GM12891 (cell line): ENCODE data around the gene GLTP. TPM values are rescaled to one million over a fixed set of nuclear protein-coding genes. Genes with fewer than 3 reads are reported as not detected.
"Not testable (repeated sequence)": the region's sequence is repeated elsewhere in the genome, so short reads cannot be mapped to it uniquely, and the experiment has no call there.

Experiments
- DNase-seq: peaks from one replicate; pipeline ENCODE4 v3.0.0; 2011; ENCODE audit warnings: low spot score; ENCODE audit not compliant: insufficient read length
- FAIRE-seq: peaks from 2 replicates; lab custom pipeline; 2011; peaks lifted over from hg19 to GRCh38; lab: Jason Lieb, UNC
- PAX5 ChIP-seq: IDR thresholded peaks from 2 replicates; pipeline ENCODE4 v1.6.1; 2011; ENCODE audit warnings: low read length, moderate library complexity, mild to moderate bottlenecking; ENCODE audit not compliant: insufficient read depth, severe bottlenecking
- POLR2A ChIP-seq: IDR thresholded peaks from 2 replicates; pipeline ENCODE4 v1.6.1; 2011; ENCODE audit warnings: low read depth, low read length, control low read depth
- POLR2AphosphoS5 ChIP-seq: IDR thresholded peaks from 2 replicates; pipeline ENCODE4 v1.6.1; 2011; ENCODE audit warnings: low read depth, low read length, control low read depth
- POU2F2 ChIP-seq: IDR thresholded peaks from 2 replicates; pipeline ENCODE4 v1.6.1; 2011; ENCODE audit warnings: low read depth, mild to moderate bottlenecking, control low read depth, low read length, moderate library complexity
- SPI1 ChIP-seq: IDR thresholded peaks from 2 replicates; pipeline ENCODE4 v1.6.1; 2011; ENCODE audit warnings: low read depth, low read length, control low read depth
- TAF1 ChIP-seq: IDR thresholded peaks from 2 replicates; pipeline ENCODE4 v1.6.1; 2011; ENCODE audit warnings: low read depth, low read length, control low read depth
- polyA plus RNA-seq: library from polyadenylated mRNA; unstranded; fragments of >200 nt; gene quantifications from one replicate; pipeline ENCODE4 v1.2.1, GENCODE V29; 2012; ENCODE audit warnings: low read depth, missing spikeins, inconsistent platforms; ENCODE audit not compliant: missing spikeins

Gene GLTP, protein sequence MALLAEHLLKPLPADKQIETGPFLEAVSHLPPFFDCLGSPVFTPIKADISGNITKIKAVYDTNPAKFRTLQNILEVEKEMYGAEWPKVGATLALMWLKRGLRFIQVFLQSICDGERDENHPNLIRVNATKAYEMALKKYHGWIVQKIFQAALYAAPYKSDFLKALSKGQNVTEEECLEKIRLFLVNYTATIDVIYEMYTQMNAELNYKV
- polyA plus RNA-seq: 10.7 TPM

DNA sequence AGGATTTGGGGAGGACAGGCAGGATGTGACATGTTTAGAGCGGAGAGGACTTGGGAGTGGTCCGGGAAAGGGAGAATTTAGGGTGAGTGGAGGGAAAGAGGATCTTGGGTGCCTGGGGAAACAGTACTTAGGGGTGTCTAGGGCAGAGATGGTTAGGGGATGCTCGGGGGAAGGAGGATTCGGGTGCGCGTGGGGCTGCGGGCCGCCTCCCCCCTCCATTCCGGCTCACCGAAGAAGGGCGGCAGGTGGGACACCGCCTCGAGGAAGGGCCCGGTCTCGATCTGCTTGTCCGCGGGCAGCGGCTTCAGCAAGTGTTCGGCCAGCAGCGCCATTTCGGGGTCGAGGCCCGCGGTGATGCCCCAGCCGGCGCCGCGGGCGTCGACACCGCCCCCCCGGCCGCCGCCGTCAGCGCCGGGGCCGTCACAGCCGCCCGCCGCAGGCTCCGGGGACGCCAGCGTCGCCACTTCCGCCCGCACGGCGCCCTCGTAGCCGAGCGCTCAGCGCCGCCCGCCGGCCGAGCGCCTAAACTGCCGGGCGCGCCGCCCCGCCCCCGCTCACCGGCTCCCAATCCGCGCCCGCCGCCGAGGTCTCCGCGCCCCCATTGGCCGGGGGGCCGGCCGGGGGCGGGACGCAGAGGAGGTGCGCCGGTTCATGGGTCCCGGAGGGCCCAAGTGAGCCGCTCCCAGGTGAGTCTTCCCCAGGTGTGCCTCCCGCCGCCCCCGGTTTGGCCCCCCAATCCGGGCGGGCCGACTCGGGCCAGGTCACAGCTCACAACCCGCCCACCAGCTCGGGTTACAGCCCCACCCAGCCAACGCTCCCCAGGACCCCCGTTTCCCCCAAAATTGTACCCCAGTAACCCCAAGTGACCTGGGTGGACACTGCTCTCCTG lies at the start of gene GLTP:
Gene GLTP, minus strand, starts transcription at position 499 of the 889 bp plus-strand sequence. Its CDS starts 167 bp downstream, at position 332.
- peak; percentile 84 for FAIRE-seq
- peak; percentile 50; the same call in 1 of the 2 replicates for TF ChIP-seq SPI1
- no peak for TF ChIP-seq POLR2A
- no peak for TF ChIP-seq TAF1
- no peak for TF ChIP-seq POLR2AphosphoS5
- no peak for TF ChIP-seq POU2F2
- TF ChIP-seq PAX5: peak; percentile 16
- DNase-seq: peak; percentile 97

DNA sequence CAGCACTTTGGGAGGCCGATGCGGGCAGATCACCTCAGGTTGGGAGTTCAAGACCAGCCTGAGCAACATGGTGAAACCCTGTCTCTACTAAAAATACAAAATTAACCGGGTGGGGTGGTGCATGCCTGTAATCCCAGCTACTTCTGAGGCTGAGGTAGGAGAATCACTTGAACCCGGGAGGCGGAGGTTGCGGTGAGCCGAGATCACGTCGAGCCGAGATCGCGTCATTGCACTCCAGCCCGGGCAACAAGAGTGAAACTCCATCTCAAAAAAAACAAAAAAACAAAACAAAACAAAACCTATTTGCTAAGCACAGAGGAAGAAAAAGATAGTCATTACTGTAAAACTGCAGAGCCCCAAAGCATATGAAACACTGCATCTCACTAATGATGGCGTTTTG lies 49.0 kb upstream of the GLTP start:
- not testable (repeated sequence) for DNase-seq, FAIRE-seq

DNA sequence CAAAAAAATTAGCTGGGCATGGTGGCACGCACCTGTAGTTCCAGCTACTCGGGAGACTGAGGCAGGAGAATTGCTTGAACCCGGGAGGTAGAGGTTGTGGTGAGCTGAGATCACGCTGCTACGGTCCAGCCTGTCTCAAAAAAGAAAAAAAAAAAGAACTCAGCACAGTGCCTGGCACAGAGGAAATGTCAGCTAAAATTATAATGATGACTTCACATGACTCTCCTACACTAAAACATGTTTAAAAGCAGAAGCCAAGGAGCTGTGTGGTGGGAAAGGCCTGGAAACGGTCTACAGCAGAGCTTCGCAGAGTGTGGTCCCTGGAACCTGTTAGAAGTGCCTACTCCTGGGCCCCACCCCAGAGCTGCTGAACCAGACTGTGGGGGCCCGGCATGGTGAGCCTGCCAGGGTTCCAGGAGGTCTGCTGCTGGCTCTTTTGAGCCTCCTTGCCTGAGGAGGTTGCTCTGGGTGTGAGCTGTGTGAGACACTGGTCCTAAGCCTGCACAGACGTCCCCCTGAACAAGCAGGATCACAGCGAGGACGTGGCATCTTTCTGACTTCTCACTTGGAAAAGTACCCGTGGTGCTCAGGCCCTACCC lies 47.8 kb upstream of the GLTP start:
- TF ChIP-seq POLR2A (no peak), POLR2AphosphoS5 (no peak), SPI1 (no peak), POU2F2 (no peak), TAF1 (no peak), PAX5 (no peak)
- FAIRE-seq (no peak), DNase-seq (no peak)

DNA sequence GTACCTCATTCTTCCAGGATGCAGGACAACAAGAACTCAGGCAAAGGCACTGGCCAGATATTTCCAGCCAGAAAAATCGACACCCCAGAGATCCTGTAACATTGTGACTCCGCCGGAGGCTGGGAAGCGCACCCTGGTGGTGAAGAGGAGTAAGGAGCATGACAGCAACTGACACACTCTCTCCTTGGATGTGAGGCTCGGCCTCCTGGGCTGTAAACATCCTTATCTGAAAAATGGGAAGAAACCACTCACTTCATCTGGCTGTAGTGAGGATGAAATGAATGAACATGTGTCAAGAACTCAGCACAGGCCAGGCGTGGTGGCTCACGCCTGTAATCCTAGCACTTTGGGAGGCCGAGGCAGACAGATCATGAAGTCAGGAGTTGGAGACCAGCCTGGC lies 47.3 kb upstream of the GLTP start:
- DNase-seq (peak; percentile 43), FAIRE-seq (peak; percentile 62)
- TF ChIP-seq TAF1 (no peak), POU2F2 (no peak), POLR2AphosphoS5 (no peak), SPI1 (no peak), PAX5 (no peak), POLR2A (no peak)

DNA sequence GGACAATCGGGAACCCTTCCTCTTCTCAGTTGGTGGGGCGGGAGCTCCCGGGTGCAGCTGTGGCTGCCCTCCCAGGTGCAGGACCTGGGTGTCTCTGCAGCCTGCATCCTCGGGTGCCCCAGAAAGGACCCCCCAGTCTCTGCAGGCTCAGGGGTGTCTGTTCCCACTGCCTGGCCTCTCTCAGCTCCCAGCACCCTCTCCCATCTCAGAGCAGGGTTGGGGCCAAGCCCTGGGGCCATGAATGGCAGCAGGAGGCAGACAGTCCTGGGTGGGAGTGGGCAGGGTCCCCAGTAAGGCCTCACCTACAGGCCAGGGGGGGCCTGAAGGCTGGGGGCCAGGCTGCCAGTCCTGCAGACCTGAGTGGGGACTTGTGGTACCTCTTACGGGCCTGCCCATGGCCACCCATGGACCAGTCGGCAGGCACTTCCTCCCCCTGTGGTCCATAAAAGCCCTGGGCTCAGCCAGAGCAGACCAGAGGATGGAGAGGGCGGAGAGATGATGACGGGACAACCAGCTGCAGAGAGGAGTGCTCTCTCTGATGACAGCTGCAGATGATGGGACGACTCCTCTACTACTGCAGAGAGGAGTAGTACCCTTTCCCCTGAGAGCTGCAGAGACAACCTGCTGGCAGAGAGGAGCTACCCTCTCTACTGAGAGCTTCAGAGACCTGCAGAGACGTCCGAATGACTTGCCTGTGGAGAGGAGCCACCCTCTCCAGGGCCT lies 46.3 kb upstream of the GLTP start:
- TF ChIP-seq POLR2AphosphoS5: no peak
- TF ChIP-seq POU2F2: no peak
- no peak for TF ChIP-seq PAX5
- TF ChIP-seq POLR2A: no peak
- TF ChIP-seq TAF1: no peak
- TF ChIP-seq SPI1: no peak
- DNase-seq (no peak), FAIRE-seq (no peak)

DNA sequence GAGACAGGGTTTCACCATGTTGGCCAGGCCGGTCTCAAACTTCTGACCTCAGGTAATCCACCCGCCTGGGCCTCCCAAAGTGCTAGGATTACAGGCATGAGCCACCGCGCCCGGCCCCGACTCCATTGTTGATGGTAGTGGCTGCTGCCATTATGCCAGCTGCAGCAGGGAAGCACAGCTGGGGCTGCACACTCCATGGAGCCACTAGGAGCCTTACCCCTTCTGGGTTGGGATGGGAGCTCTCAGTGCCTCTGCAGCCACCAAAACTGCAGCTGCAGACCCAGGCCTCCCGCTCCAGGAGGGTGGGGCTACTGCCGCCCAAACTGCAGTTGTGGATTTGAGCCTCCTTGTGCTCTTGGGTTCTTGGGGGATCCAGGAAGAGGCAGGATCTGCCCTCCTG lies 45.7 kb upstream of the GLTP start:
- TF ChIP-seq POLR2A: no peak
- no peak for TF ChIP-seq POLR2AphosphoS5
- TF ChIP-seq SPI1: no peak
- TF ChIP-seq POU2F2: no peak
- no peak for TF ChIP-seq TAF1
- no peak for TF ChIP-seq PAX5
- FAIRE-seq (no peak), DNase-seq (no peak)

DNA sequence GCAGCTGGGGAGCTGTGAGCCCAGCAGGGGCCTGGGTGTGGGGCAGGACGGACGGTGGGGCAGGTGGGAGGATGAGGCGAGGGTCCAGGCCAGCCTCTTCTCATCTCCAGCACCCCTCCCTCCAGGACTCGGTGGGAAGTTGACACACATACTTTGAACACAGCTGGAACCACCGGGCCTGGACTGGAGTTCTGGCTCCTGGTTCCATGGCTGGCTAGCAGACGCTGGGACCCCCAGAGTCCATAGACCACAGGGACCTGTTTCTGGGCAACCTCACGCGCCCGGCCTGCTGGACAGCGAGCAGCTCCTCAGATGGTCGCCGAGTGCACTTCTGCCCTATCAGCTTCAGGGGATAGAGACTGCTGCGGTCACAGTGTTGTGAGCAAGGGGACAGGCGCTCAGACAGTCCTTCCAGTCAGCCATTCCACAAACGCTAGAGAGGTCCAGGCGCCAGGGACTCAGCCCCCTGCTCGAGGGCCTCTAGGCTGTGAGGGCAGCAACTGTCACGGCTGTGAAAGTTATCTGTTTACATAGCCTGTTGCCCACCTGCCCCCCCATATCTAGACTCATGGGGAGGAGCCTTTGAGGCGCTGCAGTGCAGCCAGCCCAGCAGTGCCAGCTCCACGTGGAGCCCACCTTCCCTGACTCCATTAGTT lies 45.0 kb upstream of the GLTP start:
- DNase-seq: no peak
- no peak for FAIRE-seq
- TF ChIP-seq POLR2A (no peak), POLR2AphosphoS5 (no peak), TAF1 (no peak), POU2F2 (no peak), PAX5 (no peak), SPI1 (no peak)

DNA sequence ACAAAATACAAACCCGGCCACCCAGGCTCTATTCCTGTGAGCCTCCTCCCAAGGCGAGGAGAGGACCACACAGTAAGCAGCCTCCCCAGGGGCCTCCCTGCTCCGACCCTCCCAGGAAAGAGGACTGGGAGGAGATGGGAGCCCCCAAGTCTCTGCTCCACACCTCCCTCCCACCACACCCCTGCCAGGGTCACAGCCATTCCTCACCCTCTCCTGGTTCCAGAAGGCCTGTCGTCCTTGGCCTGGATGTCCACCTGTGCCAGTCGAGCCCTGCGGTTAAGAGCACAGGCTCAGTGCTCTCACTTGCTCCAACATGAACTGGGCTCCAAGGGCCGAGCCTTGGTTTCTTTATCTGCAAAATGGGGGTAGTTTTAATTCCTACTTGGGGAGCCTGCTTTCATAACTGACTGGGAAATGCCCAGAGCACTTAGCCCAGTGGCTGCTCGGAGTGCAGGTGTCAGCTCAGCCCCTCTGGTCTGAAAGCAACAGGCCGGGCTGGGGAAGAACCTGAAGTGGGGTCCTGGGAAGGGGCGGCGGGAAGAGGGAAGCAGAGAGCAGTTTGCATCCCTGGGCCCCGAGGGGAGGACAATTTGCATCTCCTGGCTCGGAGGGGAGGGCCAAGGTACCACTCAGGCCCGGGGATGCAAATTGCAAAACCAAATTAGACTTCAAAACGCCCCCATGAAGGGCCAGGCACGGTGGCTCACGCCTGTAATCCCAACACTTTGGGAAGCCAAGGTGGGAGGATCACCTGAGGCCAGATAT lies 43.3 kb upstream of the GLTP start:
- FAIRE-seq (no peak), DNase-seq (no peak)
- TF ChIP-seq POU2F2: no peak
- no peak for TF ChIP-seq SPI1
- no peak for TF ChIP-seq POLR2AphosphoS5
- TF ChIP-seq POLR2A: no peak
- no peak for TF ChIP-seq PAX5
- TF ChIP-seq TAF1: no peak
